Ishikawa (cell line): ENCODE data around the gene GIT2.

Experiments used
- CEBPB ChIP-seq: IDR thresholded peaks from 2 replicates; pipeline ENCODE4 v1.6.1; 2012
- EGR1 ChIP-seq: IDR thresholded peaks from 2 replicates; pipeline ENCODE4 v1.6.1; 2012
- EP300 ChIP-seq: IDR thresholded peaks from 2 replicates; pipeline ENCODE4 v1.6.1; 2012; ENCODE audit warnings: borderline replicate concordance
- FOXM1 ChIP-seq: IDR thresholded peaks from 2 replicates; pipeline ENCODE4 v1.6.1; 2012; ENCODE audit warnings: low read depth, borderline replicate concordance
- MAX ChIP-seq: IDR thresholded peaks from 2 replicates; pipeline ENCODE4 v1.6.1; 2012
- NFIC ChIP-seq: IDR thresholded peaks from 2 replicates; pipeline ENCODE4 v1.6.1; 2012
- RAD21 ChIP-seq: IDR thresholded peaks from 2 replicates; pipeline ENCODE4 v1.6.1; 2012; ENCODE audit warnings: low read depth
- REST ChIP-seq: IDR thresholded peaks from 2 replicates; pipeline ENCODE4 v1.6.1; 2012; ENCODE audit warnings: low read depth, mild to moderate bottlenecking
- TAF1 ChIP-seq: IDR thresholded peaks from 2 replicates; pipeline ENCODE4 v1.6.1; 2012; ENCODE audit warnings: low read depth, mild to moderate bottlenecking
- TCF12 ChIP-seq: IDR thresholded peaks from 2 replicates; pipeline ENCODE4 v1.6.1; 2012; ENCODE audit warnings: low read depth
- TEAD4 ChIP-seq: IDR thresholded peaks from 2 replicates; pipeline ENCODE4 v1.6.1; 2012
- USF1 ChIP-seq: IDR thresholded peaks from 2 replicates; pipeline ENCODE4 v1.6.1; 2012
- YY1 ChIP-seq: IDR thresholded peaks from 2 replicates; pipeline ENCODE4 v1.6.1; 2012; ENCODE audit warnings: low read depth
- ZBTB7A ChIP-seq: IDR thresholded peaks from 2 replicates; pipeline ENCODE4 v1.6.1; 2012; ENCODE audit warnings: low read depth

Gene GIT2

GRCh38 chr12:109915171-109916040, 80.8 kb downstream of the GIT2 start:
- TF ChIP-seq TEAD4 (no peak), TAF1 (no peak), MAX (0 out of 2 replicates have a peak, but pooled peaks have one; percentile 24)

GRCh38 chr12:109914461-109914860, 81.7 kb downstream of the GIT2 start:
- no peak for TF ChIP-seq YY1
- no peak for TF ChIP-seq NFIC
- TF ChIP-seq ZBTB7A, result no peak
- no peak for TF ChIP-seq TAF1
- no peak for TF ChIP-seq RAD21
- TF ChIP-seq USF1, result no peak
- no peak for TF ChIP-seq EGR1
- TF ChIP-seq FOXM1, result no peak
- TF ChIP-seq CEBPB, result no peak
- TF ChIP-seq MAX, result no peak
- no peak for TF ChIP-seq EP300
- no peak for TF ChIP-seq REST

GRCh38 chr12:109912855-109913321, 83.3 kb downstream of the GIT2 start:
- TF ChIP-seq USF1, result no peak

- TF ChIP-seq MAX, result 0 out of 2 replicates have a peak, but pooled peaks have one; percentile 22
- TF ChIP-seq CEBPB, result no peak
- no peak for TF ChIP-seq ZBTB7A
- TF ChIP-seq USF1, result peak; percentile 9; the same call in 1 of the 2 replicates
- TF ChIP-seq YY1, result 0 out of 2 replicates have a peak, but pooled peaks have one; percentile 20
- no peak for TF ChIP-seq TEAD4
- peak; percentile 30; the same call in 1 of the 2 replicates for TF ChIP-seq RAD21
- 0 out of 2 replicates have a peak, but pooled peaks have one; percentile 22 for TF ChIP-seq REST
- peak; percentile 33; the same call in 1 of the 2 replicates for TF ChIP-seq TCF12
Measured at GRCh38 chr12:109910969-109911348, 85.2 kb downstream of the GIT2 start.

- no peak for TF ChIP-seq YY1
- no peak for TF ChIP-seq FOXM1
- no peak for TF ChIP-seq TEAD4
- no peak for TF ChIP-seq EP300
- TF ChIP-seq TAF1, result no peak
- no peak for TF ChIP-seq TCF12
- no peak for TF ChIP-seq ZBTB7A
Measured at GRCh38 chr12:109910254-109910968, 85.8 kb downstream of the GIT2 start.
